Heart left ventricle (tissue), 13 donors: ENCODE results near the gene RUBCNL.

ENCODE experiments used
- POLR2A ChIP-seq, 2 donors: fragments of 450-650 bp; IDR thresholded peaks; one replicate each; pipeline ENCODE4 v1.6.1; 2017; ENCODE audit warnings: antibody characterized with exemption in 2 of 2, mild to moderate bottlenecking in 2 of 2, moderate library complexity in 2 of 2
- TF ChIP-seq, protein P1 (sequence below), 12 donors: fragments of 200-600 bp; sonication (generic) in 4 of 12; IDR thresholded peaks; one replicate each; pipeline versions ENCODE4 v1.5.0 to v1.8.0; 2018 to 2022; ENCODE audit warnings: antibody characterized with exemption in 12 of 12, mild to moderate bottlenecking in 5 of 12
- donor health status: ischemic (EF 13 %, LVEDD 7.1; RV severe dilation, severe dysfunction).
- donor health status: DM: no; HTN: yes; CAD: no.
- donor health status: DM: no; HTN: no; CAD: no.
- donor health status: ischemic (EF 25% LVEDD 6.9; RV normal size, moderate dysfunction).
- donor health status: ischemic (EF 25% LVEDD 5.7; RV mildly dilated, moderate dysfunction).
- donor health status: ischemic (EF 35%, LVEDD 5.7; RV mildly dilated, moderate dysfunction).
- donor health status: nonischemic (EF 11% LVEDD 7.7; RV severe dilation, severe dysfunction).
- donor health status: DM: yes; HTN: yes; CAD: no.
- donor health status: PGD.
- donor health status: ischemic (EF 29% LVEDD 5.4; RV normal size, mild dysfunction).
- donor health status: nonischemic (EF 23%, LVEDD 6.1; RV moderate dilation, normal function).

DNA sequence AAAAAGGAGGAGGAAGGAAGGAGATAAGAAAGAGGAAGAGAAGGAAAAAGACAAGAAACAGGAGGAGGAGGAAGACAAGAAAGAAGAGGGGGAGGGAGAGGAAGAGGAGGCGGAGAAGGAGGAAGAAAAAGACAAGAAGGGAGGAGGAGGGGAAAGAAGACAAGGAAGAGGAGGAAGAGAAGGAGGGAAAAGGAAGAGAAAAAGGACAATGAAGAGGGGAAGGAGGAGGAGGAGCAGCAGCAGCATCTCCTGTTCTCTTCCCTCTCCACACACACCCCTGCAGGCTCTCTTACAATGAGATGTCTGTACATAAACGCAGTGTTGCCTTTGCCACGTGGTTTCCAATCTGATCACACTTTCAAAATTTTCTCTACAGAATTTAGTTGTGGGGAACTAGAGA lies 66.6 kb downstream of the RUBCNL start:
- no peak for TF ChIP-seq POLR2A (IDR thresholded peaks at IDR 0.05)
- TF ChIP-seq, protein P1, sequence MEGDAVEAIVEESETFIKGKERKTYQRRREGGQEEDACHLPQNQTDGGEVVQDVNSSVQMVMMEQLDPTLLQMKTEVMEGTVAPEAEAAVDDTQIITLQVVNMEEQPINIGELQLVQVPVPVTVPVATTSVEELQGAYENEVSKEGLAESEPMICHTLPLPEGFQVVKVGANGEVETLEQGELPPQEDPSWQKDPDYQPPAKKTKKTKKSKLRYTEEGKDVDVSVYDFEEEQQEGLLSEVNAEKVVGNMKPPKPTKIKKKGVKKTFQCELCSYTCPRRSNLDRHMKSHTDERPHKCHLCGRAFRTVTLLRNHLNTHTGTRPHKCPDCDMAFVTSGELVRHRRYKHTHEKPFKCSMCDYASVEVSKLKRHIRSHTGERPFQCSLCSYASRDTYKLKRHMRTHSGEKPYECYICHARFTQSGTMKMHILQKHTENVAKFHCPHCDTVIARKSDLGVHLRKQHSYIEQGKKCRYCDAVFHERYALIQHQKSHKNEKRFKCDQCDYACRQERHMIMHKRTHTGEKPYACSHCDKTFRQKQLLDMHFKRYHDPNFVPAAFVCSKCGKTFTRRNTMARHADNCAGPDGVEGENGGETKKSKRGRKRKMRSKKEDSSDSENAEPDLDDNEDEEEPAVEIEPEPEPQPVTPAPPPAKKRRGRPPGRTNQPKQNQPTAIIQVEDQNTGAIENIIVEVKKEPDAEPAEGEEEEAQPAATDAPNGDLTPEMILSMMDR (IDR thresholded peaks at IDR 0.05), result no peak
